Osteoblast (primary cell): ENCODE data around the gene AAK1. TPM values are rescaled to one million over a fixed set of nuclear protein-coding genes. Genes with fewer than 3 reads are reported as not detected.

ENCODE experiments used
- DNase-seq: peaks from one replicate; pipeline ENCODE4 v3.0.0; 2011; ENCODE audit warnings: low spot score, mixed read lengths; ENCODE audit not compliant: insufficient read length; ENCODE audit errors: missing footprints
- H2AFZ ChIP-seq: 2 replicates; pipeline ENCODE4 v1.6.0; 2011; ENCODE audit warnings: mild to moderate bottlenecking, low read length
- H3K27ac ChIP-seq: 2 replicates; pipeline ENCODE4 v1.5.1; 2011; ENCODE audit warnings: mild to moderate bottlenecking, low read depth, low read length, moderate library complexity
- H3K27me3 ChIP-seq: 2 replicates; pipeline ENCODE4 v1.6.0; 2012; ENCODE audit warnings: mild to moderate bottlenecking, control low read depth, inconsistent platforms, low read length, moderate library complexity; ENCODE audit not compliant: insufficient read depth
- H3K36me3 ChIP-seq: 2 replicates; pipeline ENCODE4 v1.5.1; 2011; ENCODE audit warnings: mild to moderate bottlenecking, low read length, control low read depth, moderate library complexity; ENCODE audit not compliant: insufficient read depth
- H3K4me1 ChIP-seq: 2 replicates; pipeline ENCODE4 v1.5.1; 2011; ENCODE audit warnings: mild to moderate bottlenecking, low read length, control low read depth, moderate library complexity; ENCODE audit not compliant: insufficient read depth
- H3K4me2 ChIP-seq: 2 replicates; pipeline ENCODE4 v1.6.0; 2011; ENCODE audit warnings: mild to moderate bottlenecking, low read length; ENCODE audit not compliant: insufficient read depth
- H3K4me3 ChIP-seq: fragments of 200-600 bp; sonication (generic); 3 replicates; pipeline ENCODE4 v1.5.1; 2012; ENCODE audit warnings: mild to moderate bottlenecking, low read length, inconsistent platforms; ENCODE audit not compliant: insufficient read depth
- H3K79me2 ChIP-seq: 2 replicates; pipeline ENCODE4 v1.6.0; 2012; ENCODE audit warnings: mild to moderate bottlenecking, low read length, control low read depth, inconsistent platforms; ENCODE audit not compliant: insufficient read depth
- H3K9me3 ChIP-seq: 2 replicates; pipeline ENCODE4 v1.5.1; 2011; ENCODE audit warnings: low read depth, low read length, control low read depth
- H4K20me1 ChIP-seq: 2 replicates; pipeline ENCODE4 v1.6.0; 2012; ENCODE audit warnings: mild to moderate bottlenecking, low read length, control low read depth; ENCODE audit not compliant: insufficient read depth
- total RNA-seq: library from RNA; depleted of rRNA; stranded (reverse); fragments of >200 nt; gene quantifications from 2 replicates; pipeline ENCODE4 v1.2.3, GENCODE V29; 2012
- TF ChIP-seq, protein P1 (sequence below): IDR thresholded peaks from 2 replicates; pipeline ENCODE4 v1.5.1; 2011; ENCODE audit warnings: mild to moderate bottlenecking, low read depth, low read length, moderate library complexity; ENCODE audit errors: extremely low read depth

AAK1 gene
- total RNA-seq, 1 donor, result 61.9 TPM

GRCh38 chr2:69619725-69620124 lies 23.8 kb downstream of the AAK1 start:
- Histone ChIP-seq H4K20me1 (peaks cover 85% of the 10 kb centered on the region), H3K79me2 (peaks cover 98% of the 10 kb centered on the region), H3K27me3 (no peaks in the 10 kb centered on the region), H3K9me3 (no peaks in the 10 kb centered on the region), H3K4me3 (no peak overlapping the region), H3K27ac (no peak overlapping the region), H3K4me1 (peaks cover 28% of the 10 kb centered on the region), H2AFZ (no peak overlapping the region), H3K4me2 (no peak overlapping the region), H3K36me3 (no peaks in the 10 kb centered on the region)
- TF ChIP-seq, protein P1, sequence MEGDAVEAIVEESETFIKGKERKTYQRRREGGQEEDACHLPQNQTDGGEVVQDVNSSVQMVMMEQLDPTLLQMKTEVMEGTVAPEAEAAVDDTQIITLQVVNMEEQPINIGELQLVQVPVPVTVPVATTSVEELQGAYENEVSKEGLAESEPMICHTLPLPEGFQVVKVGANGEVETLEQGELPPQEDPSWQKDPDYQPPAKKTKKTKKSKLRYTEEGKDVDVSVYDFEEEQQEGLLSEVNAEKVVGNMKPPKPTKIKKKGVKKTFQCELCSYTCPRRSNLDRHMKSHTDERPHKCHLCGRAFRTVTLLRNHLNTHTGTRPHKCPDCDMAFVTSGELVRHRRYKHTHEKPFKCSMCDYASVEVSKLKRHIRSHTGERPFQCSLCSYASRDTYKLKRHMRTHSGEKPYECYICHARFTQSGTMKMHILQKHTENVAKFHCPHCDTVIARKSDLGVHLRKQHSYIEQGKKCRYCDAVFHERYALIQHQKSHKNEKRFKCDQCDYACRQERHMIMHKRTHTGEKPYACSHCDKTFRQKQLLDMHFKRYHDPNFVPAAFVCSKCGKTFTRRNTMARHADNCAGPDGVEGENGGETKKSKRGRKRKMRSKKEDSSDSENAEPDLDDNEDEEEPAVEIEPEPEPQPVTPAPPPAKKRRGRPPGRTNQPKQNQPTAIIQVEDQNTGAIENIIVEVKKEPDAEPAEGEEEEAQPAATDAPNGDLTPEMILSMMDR, result no peak
- DNase-seq, result no peak

GRCh38 chr2:69618362-69618761 lies 25.2 kb downstream of the AAK1 start:
- H4K20me1 ChIP-seq, result peaks cover 84% of the 10 kb centered on the region
- no peaks in the 10 kb centered on the region for H3K27me3 ChIP-seq
- H3K4me2 ChIP-seq, result no peak overlapping the region
- H3K4me3 ChIP-seq, result no peak overlapping the region
- TF ChIP-seq, protein P1, result no peak
- H3K9me3 ChIP-seq, result no peaks in the 10 kb centered on the region
- peaks cover 98% of the 10 kb centered on the region for H3K79me2 ChIP-seq
- H3K27ac ChIP-seq, result no peak overlapping the region
- DNase-seq, result peak; percentile 72
- H2AFZ ChIP-seq, result no peak overlapping the region
- H3K36me3 ChIP-seq, result no peaks in the 10 kb centered on the region
- peaks cover 16% of the 10 kb centered on the region for H3K4me1 ChIP-seq

- Histone ChIP-seq H3K4me1 (peaks cover 15% of the 10 kb centered on the region), H3K79me2 (peaks cover 98% of the 10 kb centered on the region), H3K27me3 (no peaks in the 10 kb centered on the region), H2AFZ (no peak overlapping the region), H3K4me3 (no peak overlapping the region), H3K9me3 (no peaks in the 10 kb centered on the region), H3K36me3 (no peaks in the 10 kb centered on the region), H4K20me1 (peaks cover 86% of the 10 kb centered on the region), H3K4me2 (no peak overlapping the region), H3K27ac (no peak overlapping the region)
- TF ChIP-seq, protein P1, result no peak
- no peak for DNase-seq
Measured at GRCh38 chr2:69617744-69618143, 25.8 kb downstream of the AAK1 start.

DNA sequence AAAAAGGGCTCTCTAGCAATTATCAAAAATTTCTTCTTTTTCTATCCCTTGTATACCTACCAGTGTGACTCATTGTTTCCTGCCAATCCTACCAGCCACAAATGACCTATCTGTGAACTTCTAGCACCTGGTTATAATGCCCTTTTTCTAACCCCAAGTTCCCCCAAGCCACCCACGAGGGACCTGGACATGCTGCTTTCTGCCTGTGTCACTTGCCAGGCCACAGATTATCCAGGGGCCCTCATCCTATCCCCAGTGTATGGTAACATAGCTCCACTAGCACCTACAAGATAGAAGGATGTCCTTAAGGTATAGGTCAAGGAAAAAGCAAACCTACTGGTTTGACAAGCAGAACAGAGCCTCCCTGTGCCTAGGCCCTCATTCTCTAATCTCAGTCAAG lies 26.8 kb downstream of the AAK1 start:
- no peak overlapping the region for H2AFZ ChIP-seq
- no peak for DNase-seq
- H3K4me1 ChIP-seq, result peaks cover 15% of the 10 kb centered on the region
- no peaks in the 10 kb centered on the region for H3K27me3 ChIP-seq
- H3K4me2 ChIP-seq, result no peak overlapping the region
- no peaks in the 10 kb centered on the region for H3K9me3 ChIP-seq
- H3K27ac ChIP-seq, result no peak overlapping the region
- H3K4me3 ChIP-seq, result no peak overlapping the region
- peaks cover 87% of the 10 kb centered on the region for H4K20me1 ChIP-seq
- TF ChIP-seq, protein P1, result no peak
- no peaks in the 10 kb centered on the region for H3K36me3 ChIP-seq
- H3K79me2 ChIP-seq, result peaks cover 98% of the 10 kb centered on the region
